ENCODE measurements around the gene CRYZL1.

DNA sequence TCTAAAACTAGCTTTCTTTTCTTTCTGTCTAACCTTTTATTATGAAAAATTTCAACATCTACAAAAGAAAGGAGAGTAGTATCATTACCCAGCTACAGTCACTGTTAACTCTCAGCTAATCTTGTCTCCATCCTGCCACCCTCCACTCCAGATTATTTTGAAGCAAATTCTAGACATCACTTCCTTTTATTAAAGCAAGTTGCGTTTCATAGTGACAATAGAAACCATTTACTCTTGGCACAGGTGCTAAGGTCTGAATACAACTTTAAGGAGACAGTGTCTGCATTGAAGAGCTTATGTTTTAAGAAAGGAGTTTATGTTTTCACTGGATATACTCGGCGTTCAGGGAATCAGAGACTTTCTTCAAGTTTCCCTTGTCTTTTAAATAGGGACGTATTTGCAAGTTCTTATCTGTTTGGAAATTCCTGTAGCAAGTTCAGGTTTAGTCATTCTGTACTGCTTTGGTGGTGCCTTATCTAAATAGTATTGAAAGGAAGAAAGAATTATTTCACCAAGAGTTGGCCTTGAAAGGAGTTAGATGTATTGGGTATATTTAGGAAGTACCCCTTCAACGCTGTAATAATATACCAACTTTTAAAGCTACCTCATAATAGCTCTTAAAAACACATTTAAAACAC lies 43.5 kb upstream of the CRYZL1 start:
- TF ChIP-seq REST (IDR thresholded peaks at IDR 0.05; ENCODE audit: low read depth): no peak
- TF ChIP-seq ZBTB7A (IDR thresholded peaks at IDR 0.05; ENCODE audit: low read depth): no peak
- TF ChIP-seq RAD21 (IDR thresholded peaks at IDR 0.05; ENCODE audit: low read depth): no peak
- TF ChIP-seq EP300 (IDR thresholded peaks at IDR 0.05; ENCODE audit: borderline replicate concordance): no peak
- no peak for TF ChIP-seq MAX (IDR thresholded peaks at IDR 0.05)
- no peak for TF ChIP-seq YY1 (IDR thresholded peaks at IDR 0.05; ENCODE audit: low read depth)
- no peak for TF ChIP-seq CREB1 (IDR thresholded peaks at IDR 0.05; ENCODE audit: low read depth)
- TF ChIP-seq FOXM1 (IDR thresholded peaks at IDR 0.05; ENCODE audit: borderline replicate concordance, low read depth): no peak
- no peak for TF ChIP-seq TAF1 (IDR thresholded peaks at IDR 0.05; ENCODE audit: low read depth)
- TF ChIP-seq TEAD4 (IDR thresholded peaks at IDR 0.05): no peak
- no peak for TF ChIP-seq TCF12 (IDR thresholded peaks at IDR 0.05; ENCODE audit: low read depth)
- no peak for TF ChIP-seq CEBPB (IDR thresholded peaks at IDR 0.05)
- TF ChIP-seq, protein P1, sequence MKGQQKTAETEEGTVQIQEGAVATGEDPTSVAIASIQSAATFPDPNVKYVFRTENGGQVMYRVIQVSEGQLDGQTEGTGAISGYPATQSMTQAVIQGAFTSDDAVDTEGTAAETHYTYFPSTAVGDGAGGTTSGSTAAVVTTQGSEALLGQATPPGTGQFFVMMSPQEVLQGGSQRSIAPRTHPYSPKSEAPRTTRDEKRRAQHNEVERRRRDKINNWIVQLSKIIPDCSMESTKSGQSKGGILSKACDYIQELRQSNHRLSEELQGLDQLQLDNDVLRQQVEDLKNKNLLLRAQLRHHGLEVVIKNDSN (IDR thresholded peaks at IDR 0.05): no peak

Measured in Ishikawa (cell line).